ENCODE measurements around the gene PPP2R5D.

PPP2R5D gene

GRCh38 chr6:43006251-43006650 lies 21.9 kb downstream of the PPP2R5D start:
- Histone ChIP-seq H3K4me3 (ENCODE audit: severe bottlenecking) (no peak overlapping the region), H3K27me3 (ENCODE audit: insufficient read depth, poor library complexity, severe bottlenecking) (no peaks in the 10 kb centered on the region), H3K27ac (ENCODE audit: poor library complexity, severe bottlenecking) (no peak overlapping the region), H3K36me3 (ENCODE audit: low read depth) (peaks cover 36% of the 10 kb centered on the region), H3K9me3 (ENCODE audit: severe bottlenecking) (no peaks in the 10 kb centered on the region), H3K4me1 (ENCODE audit: insufficient read depth, poor library complexity, severe bottlenecking) (peaks cover 6% of the 10 kb centered on the region)
- ATAC-seq (ENCODE audit: low read depth) = no peak
- no peak for DNase-seq (ENCODE audit: low spot score)
- no peak for TF ChIP-seq CTCF (IDR thresholded peaks at IDR 0.05; ENCODE audit: poor library complexity, severe bottlenecking)

DNA sequence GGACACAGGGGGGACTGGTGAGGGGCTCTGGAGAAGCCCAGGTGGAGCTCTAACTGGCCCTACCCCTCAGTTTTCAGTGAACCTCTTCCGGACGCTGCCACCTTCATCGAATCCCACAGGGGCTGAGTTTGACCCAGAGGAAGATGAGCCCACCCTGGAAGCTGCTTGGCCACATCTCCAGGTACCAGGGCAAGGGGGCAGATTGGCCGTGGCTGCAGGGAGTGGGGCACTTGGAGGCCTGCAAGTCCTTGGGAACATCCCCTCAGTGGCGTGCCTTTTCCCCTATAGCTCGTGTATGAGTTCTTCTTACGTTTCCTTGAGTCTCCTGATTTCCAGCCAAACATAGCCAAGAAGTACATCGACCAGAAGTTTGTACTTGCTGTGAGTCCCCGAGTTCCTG lies 22.8 kb downstream of the PPP2R5D start:
- no peak for TF ChIP-seq CTCF (IDR thresholded peaks at IDR 0.05; ENCODE audit: poor library complexity, severe bottlenecking)
- Histone ChIP-seq H3K4me3 (ENCODE audit: severe bottlenecking) (no peak overlapping the region), H3K27ac (ENCODE audit: poor library complexity, severe bottlenecking) (no peak overlapping the region), H3K9me3 (ENCODE audit: severe bottlenecking) (no peaks in the 10 kb centered on the region), H3K27me3 (ENCODE audit: insufficient read depth, poor library complexity, severe bottlenecking) (no peaks in the 10 kb centered on the region), H3K36me3 (ENCODE audit: low read depth) (peaks cover 38% of the 10 kb centered on the region), H3K4me1 (ENCODE audit: insufficient read depth, poor library complexity, severe bottlenecking) (peaks cover 6% of the 10 kb centered on the region)
- ATAC-seq (ENCODE audit: low read depth) (no peak), DNase-seq (ENCODE audit: low spot score) (no peak)

GRCh38 chr6:43009124-43009523 lies 24.8 kb downstream of the PPP2R5D start:
- no peaks in the 10 kb centered on the region for H3K27me3 ChIP-seq (ENCODE audit: insufficient read depth, poor library complexity, severe bottlenecking)
- no peaks in the 10 kb centered on the region for H3K9me3 ChIP-seq (ENCODE audit: severe bottlenecking)
- H3K4me1 ChIP-seq (ENCODE audit: insufficient read depth, poor library complexity, severe bottlenecking) = peaks cover 6% of the 10 kb centered on the region
- no peak overlapping the region for H3K27ac ChIP-seq (ENCODE audit: poor library complexity, severe bottlenecking)
- DNase-seq (ENCODE audit: low spot score) (no peak), ATAC-seq (ENCODE audit: low read depth) (no peak)
- peak; percentile 55 for TF ChIP-seq CTCF (IDR thresholded peaks at IDR 0.05; ENCODE audit: poor library complexity, severe bottlenecking)
- peaks cover 33% of the 10 kb centered on the region for H3K36me3 ChIP-seq (ENCODE audit: low read depth)
- H3K4me3 ChIP-seq (ENCODE audit: severe bottlenecking) = no peak overlapping the region

- no peak for DNase-seq (ENCODE audit: low spot score)
Measured at GRCh38 chr6:43011207-43011606, 26.8 kb downstream of the PPP2R5D start.

More at GRCh38 chr6:43011207-43011606, 26.8 kb downstream of the PPP2R5D start:
- Histone ChIP-seq H3K27ac (ENCODE audit: poor library complexity, severe bottlenecking) (no peak overlapping the region), H3K36me3 (ENCODE audit: low read depth) (peaks cover 34% of the 10 kb centered on the region), H3K4me3 (ENCODE audit: severe bottlenecking) (no peak overlapping the region), H3K9me3 (ENCODE audit: severe bottlenecking) (no peaks in the 10 kb centered on the region), H3K4me1 (ENCODE audit: insufficient read depth, poor library complexity, severe bottlenecking) (peaks cover 5% of the 10 kb centered on the region), H3K27me3 (ENCODE audit: insufficient read depth, poor library complexity, severe bottlenecking) (no peaks in the 10 kb centered on the region)
- no peak for TF ChIP-seq CTCF (IDR thresholded peaks at IDR 0.05; ENCODE audit: poor library complexity, severe bottlenecking)
- no peak for ATAC-seq (ENCODE audit: low read depth)
